Activated T-cell treated with anti-CD3 and anti-CD28 coated beads, Interleukin-2, amount 50 U/mL, for 72 hours (primary cell): Measurements from ENCODE around the gene C1QTNF3. TPM values are rescaled to one million over a fixed set of nuclear protein-coding genes. Genes with fewer than 3 reads are reported as not detected.
A peak's percentile ranks its signal among the peaks of the same experiment; 100 is the strongest.

ENCODE experiments used
- ATAC-seq, 2 donors: fragments of 150-1000 bp; cut with Tn5 transposase; replicated peaks in 1 of 2; 2 replicates each; pipeline ENCODE4 v1.10.0; 2021; ENCODE audit warnings: moderate library complexity in 2 of 2, mild to moderate bottlenecking in 1 of 2
- DNase-seq, 2 donors: peaks; one replicate each; pipeline ENCODE4 v3.0.0; 2021 to 2022; ENCODE audit warnings: mixed read lengths in 1 of 2
- H3K27ac Mint-ChIP-seq: one replicate; pipeline ENCODE4 v1.8.0; 2022; ENCODE audit warnings: mild to moderate bottlenecking, moderate library complexity, mixed read lengths
- H3K27me3 Mint-ChIP-seq: one replicate; pipeline ENCODE4 v1.8.0; 2022; ENCODE audit warnings: low read depth, mixed read lengths
- H3K36me3 Mint-ChIP-seq, 2 donors: one replicate each; pipeline ENCODE4 v1.8.0; 2022; ENCODE audit warnings: mixed read lengths in 2 of 2, mild to moderate bottlenecking in 1 of 2; ENCODE audit not compliant: insufficient read depth in 2 of 2
- H3K4me1 Mint-ChIP-seq: one replicate; pipeline ENCODE4 v1.8.0; 2022; ENCODE audit warnings: low read depth, mixed read lengths
- H3K4me3 Mint-ChIP-seq, 2 donors: one replicate each; pipeline ENCODE4 v1.8.0; 2022; ENCODE audit warnings: mild to moderate bottlenecking in 2 of 2, mixed read lengths in 2 of 2, moderate library complexity in 2 of 2
- H3K9me3 Mint-ChIP-seq, 2 donors: one replicate each; pipeline ENCODE4 v1.8.0; 2022; ENCODE audit warnings: mixed read lengths in 2 of 2
- total RNA-seq, 2 donors: library from RNA; stranded (reverse); gene quantifications; one replicate each; pipeline ENCODE4 v1.2.3, GENCODE V29; 2022

C1QTNF3 gene
- total RNA-seq, 2 donors from 2014 or later, result 2.8 to 5.1 TPM

GRCh38 chr5:33969572-33970452 lies 73.2 kb downstream of the C1QTNF3 start:
- Mint-ChIP-seq H3K4me1 (peaks cover 28% of the 10 kb centered on the region), H3K27ac (no peak overlapping the region), H3K36me3 (no peaks in the 10 kb centered on the region), H3K4me3 (no peak overlapping the region), H3K27me3 (peaks cover 11% of the 10 kb centered on the region), H3K9me3 (no peaks in the 10 kb centered on the region)
- DNase-seq (peak in 1 of 2 donors; percentile 20), ATAC-seq (peak; percentile 61 to 65)

- ATAC-seq, result no peak
- Mint-ChIP-seq H3K36me3 (no peaks in the 10 kb centered on the region), H3K9me3 (no peaks in the 10 kb centered on the region), H3K27ac (no peak overlapping the region), H3K4me3 (no peak overlapping the region), H3K27me3 (peaks cover 9% of the 10 kb centered on the region), H3K4me1 (peaks cover 27% of the 10 kb centered on the region)
- no peak for DNase-seq
Observed at GRCh38 chr5:33968211-33969005, 74.6 kb downstream of the C1QTNF3 start.

Other genes with a start within 250 kb of the C1QTNF3 start
- under 1 TPM in 1 of 2 donors, not detected in 1; 0.05 TPM for gene ADAMTS12, start 151.2 kb downstream of the C1QTNF3 start, total RNA-seq
- gene RXFP3, start 106.8 kb downstream of the C1QTNF3 start, total RNA-seq, result not detected
- gene SLC45A2, start 58.5 kb downstream of the C1QTNF3 start, total RNA-seq, result not detected
- gene AMACR, start 35.2 kb downstream of the C1QTNF3 start, total RNA-seq, result 1 to 10 TPM; 5.5 to 6.7 TPM